ENCODE measurements around the gene KRI1. TPM values are rescaled to one million over a fixed set of nuclear protein-coding genes. Genes with fewer than 3 reads are reported as not detected.

Gene KRI1
- total RNA-seq, 4 donors from 2014 or later: 13.7 to 23.9 (median 16.0) TPM

DNA sequence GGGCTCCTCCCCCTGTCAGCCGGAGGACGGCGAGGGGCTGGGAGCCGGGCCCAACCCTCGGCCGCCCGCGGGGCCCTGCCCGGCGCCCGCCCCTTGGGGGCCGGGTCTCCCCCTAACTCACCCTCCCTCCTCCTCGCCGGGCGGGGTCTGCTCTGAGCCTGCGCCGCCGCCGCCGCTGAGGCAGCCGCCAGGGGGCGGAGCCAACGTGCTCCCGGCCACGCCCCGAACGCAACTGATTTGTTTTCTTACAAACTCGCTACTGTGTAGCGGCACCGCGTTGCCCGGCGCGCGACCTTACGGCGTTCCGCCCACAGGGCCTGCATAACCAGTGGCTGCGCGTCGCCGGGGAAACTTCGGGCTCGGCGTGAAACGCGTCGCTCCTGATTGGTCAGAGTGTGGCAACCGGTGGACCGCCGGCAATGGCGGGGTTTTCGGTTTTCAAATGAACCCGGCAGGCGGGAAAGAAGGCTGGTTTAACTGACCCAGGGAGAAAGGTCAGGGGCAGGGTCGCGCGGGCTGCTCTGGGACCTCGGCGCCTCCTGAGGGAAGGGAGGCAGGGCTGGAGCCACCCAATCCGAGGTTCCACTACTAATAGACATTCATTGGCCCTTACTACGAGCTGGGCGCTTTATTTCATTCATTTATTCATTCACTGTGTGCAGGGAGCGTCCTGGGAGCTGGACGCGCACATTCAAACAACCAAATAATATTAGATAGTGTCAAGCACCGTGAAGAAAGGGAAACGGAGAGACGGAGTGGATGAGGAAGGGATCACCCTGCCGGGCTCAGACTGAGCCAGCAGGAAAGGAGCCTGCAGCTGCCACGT, 3.2 kb upstream of the KRI1 start, which contains the start of gene CDKN2D:
CDKN2D (minus strand) TSS at position 154 of the 826 bp plus-strand sequence. CDS start 326 bp downstream, outside the sequence.
- H3K4me3 ChIP-seq: peak within 1 kb of the TSS; percentile 66 to 92 (median 89)
- 2% methylated on average over 21 of the region's 71 CpGs for WGBS
- no peaks in the 10 kb centered on the region for H3K36me3 ChIP-seq
- H3K9me3 ChIP-seq: no peaks in the 10 kb centered on the region
- DNase-seq (ENCODE audit: extremely low spot score): peak; percentile 100
- H3K27ac ChIP-seq (replicated peaks in 1 of 4): peak within 1 kb of the TSS; percentile 87 to 94 (median 90)
- peak; percentile 62 for TF ChIP-seq POLR2A (IDR thresholded peaks at IDR 0.05; ENCODE audit: low read depth)
- no peak for TF ChIP-seq EP300 (IDR thresholded peaks at IDR 0.05)
- TF ChIP-seq, protein P1, sequence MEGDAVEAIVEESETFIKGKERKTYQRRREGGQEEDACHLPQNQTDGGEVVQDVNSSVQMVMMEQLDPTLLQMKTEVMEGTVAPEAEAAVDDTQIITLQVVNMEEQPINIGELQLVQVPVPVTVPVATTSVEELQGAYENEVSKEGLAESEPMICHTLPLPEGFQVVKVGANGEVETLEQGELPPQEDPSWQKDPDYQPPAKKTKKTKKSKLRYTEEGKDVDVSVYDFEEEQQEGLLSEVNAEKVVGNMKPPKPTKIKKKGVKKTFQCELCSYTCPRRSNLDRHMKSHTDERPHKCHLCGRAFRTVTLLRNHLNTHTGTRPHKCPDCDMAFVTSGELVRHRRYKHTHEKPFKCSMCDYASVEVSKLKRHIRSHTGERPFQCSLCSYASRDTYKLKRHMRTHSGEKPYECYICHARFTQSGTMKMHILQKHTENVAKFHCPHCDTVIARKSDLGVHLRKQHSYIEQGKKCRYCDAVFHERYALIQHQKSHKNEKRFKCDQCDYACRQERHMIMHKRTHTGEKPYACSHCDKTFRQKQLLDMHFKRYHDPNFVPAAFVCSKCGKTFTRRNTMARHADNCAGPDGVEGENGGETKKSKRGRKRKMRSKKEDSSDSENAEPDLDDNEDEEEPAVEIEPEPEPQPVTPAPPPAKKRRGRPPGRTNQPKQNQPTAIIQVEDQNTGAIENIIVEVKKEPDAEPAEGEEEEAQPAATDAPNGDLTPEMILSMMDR (IDR thresholded peaks at IDR 0.05): peak; percentile 36 to 60 (median 53)
- TF ChIP-seq POLR2AphosphoS5 (IDR thresholded peaks at IDR 0.05): peak; percentile 89 to 96
- intact Hi-C loops (cut with DNase I): loop anchor here (5.0 to 10.0 kb wide), 2 partner anchors 67 to 164 kb away; partner anchors contain the start of genes CDC37 and KEAP1
- peaks cover 42 to 59% (median 54%) of the 10 kb centered on the region in 4 donors for H3K4me1 ChIP-seq
- peaks cover 0 to 3% (median 0%) of the 10 kb centered on the region in 4 donors for H3K27me3 ChIP-seq

DNA sequence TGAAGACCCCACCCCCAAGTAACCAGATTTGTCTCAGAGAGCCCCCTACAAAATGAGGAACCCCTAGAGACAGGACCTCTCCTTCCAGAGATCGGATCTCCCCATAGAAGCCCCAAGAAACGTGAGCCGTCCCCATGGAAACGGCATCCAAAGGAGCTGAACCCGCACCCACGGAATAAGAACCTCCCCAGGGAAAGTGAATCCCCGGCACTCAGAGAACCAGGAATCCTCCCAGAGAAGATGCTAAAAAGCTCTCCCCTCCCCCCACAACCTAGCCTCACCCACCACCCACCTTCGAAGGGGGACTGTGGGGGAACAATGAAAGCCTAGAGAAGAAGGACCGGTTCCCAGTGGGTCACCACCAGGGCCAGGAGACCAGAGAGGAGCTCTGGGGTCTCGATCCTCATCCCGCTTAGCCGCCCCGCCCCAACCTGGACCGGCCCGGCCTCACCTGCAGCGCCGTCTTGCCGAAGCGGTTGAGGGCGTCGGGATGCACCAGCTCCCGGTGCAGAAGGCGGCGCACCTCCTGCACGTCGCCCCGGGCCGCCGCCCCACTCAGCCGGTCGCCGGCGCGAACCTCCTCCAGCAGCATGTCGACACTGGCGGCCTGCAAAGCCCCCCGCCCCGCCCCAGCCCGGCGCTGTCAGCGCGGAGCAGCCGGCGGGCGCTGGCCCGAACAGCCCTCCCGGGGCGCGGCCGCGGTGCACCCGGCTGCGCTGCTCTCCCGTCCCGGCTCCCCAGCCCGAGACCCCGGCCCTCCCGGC, 2.4 kb upstream of the KRI1 start:
- H3K27ac ChIP-seq (replicated peaks in 1 of 4): peak overlapping the region; percentile 87 to 94 (median 90)
- TF ChIP-seq, protein P1 (IDR thresholded peaks at IDR 0.05): no peak
- intact Hi-C loops (cut with DNase I): loop anchor here (5.0 to 10.0 kb wide), 2 partner anchors 66 to 163 kb away; partner anchors contain the start of genes CDC37 and KEAP1
- H3K36me3 ChIP-seq: peaks cover 0 to 7% (median 2%) of the 10 kb centered on the region in 4 donors
- H3K4me3 ChIP-seq: peak overlapping the region; percentile 66 to 92 (median 89)
- H3K27me3 ChIP-seq: peaks cover 0 to 3% (median 0%) of the 10 kb centered on the region in 4 donors
- H3K4me1 ChIP-seq: peaks cover 42 to 59% (median 54%) of the 10 kb centered on the region in 4 donors
- no peak for DNase-seq (ENCODE audit: extremely low spot score)
- WGBS: 5% methylated on average over 14 of the region's 58 CpGs
- no peaks in the 10 kb centered on the region for H3K9me3 ChIP-seq

DNA sequence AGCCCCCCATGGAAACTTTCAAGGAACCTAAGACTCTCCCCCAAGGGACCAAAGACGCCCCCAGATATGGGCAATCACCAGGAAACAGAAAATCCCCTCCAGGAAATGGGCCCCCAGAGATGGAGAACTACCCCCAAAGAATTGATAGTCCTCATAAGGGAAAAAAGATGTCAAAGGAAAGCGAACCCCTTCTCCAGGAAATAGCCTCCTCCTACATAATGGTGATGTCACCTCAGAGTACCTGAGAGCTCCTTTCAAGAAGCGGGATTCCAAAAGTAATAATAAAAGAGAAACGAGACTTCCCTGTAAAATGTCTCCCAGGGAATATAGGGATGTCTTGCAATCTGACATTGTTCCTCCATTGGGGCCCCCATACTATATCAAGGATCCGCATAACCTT, 1.8 kb upstream of the KRI1 start:
- intact Hi-C loops (cut with DNase I): loop anchor here (5.0 to 10.0 kb wide), 2 partner anchors 65 to 163 kb away; partner anchors contain the start of genes CDC37 and KEAP1
- H3K27ac ChIP-seq (replicated peaks in 1 of 4): peak overlapping the region; percentile 87 to 94 (median 90)
- 53% methylated on average over 5 of the region's 5 CpGs for WGBS

More for the DNA sequence above, 1.8 kb upstream of the KRI1 start:
- H3K4me1 ChIP-seq: peaks cover 42 to 59% (median 54%) of the 10 kb centered on the region in 4 donors
- no peak for TF ChIP-seq POLR2A (IDR thresholded peaks at IDR 0.05; ENCODE audit: low read depth)
- TF ChIP-seq, protein P1 (IDR thresholded peaks at IDR 0.05): no peak
- no peak for TF ChIP-seq POLR2AphosphoS5 (IDR thresholded peaks at IDR 0.05)
- no peak for TF ChIP-seq EP300 (IDR thresholded peaks at IDR 0.05)
- H3K4me3 ChIP-seq: peak overlapping the region; percentile 66 to 92 (median 89)
- peaks cover 0 to 11% (median 7%) of the 10 kb centered on the region in 4 donors for H3K36me3 ChIP-seq
- H3K27me3 ChIP-seq: peaks cover 0 to under 1% (median 0%) of the 10 kb centered on the region in 4 donors
- H3K9me3 ChIP-seq: no peaks in the 10 kb centered on the region
- DNase-seq (ENCODE audit: extremely low spot score): no peak

All from esophagus muscularis mucosa (tissue), 4 donors.